Measurements from ENCODE around the gene NEK7. TPM values are rescaled to one million over a fixed set of nuclear protein-coding genes. Genes with fewer than 3 reads are reported as not detected.

The NEK7 gene
- total and polyA plus RNA-seq, 2 of the 8 experiments (the other 6 are each of a cell fraction or from before 2014, with no cell fraction given): 5.1 to 10.0 TPM

DNA sequence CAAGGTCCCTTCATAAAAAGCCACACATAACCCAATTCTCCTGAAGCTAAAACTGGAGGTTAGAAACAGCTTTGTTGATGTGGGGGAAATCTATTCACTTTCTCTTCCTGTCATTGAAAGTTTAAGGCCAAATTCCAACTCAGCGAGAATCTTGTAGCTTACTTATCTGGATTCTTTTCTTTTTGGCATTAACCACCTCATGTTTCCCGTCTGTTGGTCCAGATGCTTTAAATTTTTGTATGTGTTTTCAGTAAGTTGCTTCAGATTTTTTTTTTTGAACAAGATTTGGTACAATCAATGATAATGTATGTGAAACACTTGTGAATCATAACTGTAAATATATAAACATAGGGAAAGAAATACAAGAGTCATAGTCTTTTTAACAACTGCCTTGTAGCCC, 33.7 kb upstream of the NEK7 start:
- no peak overlapping the region for H2BK5ac ChIP-seq (ENCODE audit: low read depth, low read length)
- DNase-seq (ENCODE audit: low read depth in 1 of 2, low spot score in 2 of 2) (no peak), FAIRE-seq (no peak)
- no peak overlapping the region for H2AK5ac ChIP-seq (ENCODE audit: low read depth, low read length)
- H3K4me2 ChIP-seq (ENCODE audit: insufficient read depth in 1 of 2, low read depth in 2 of 2, low read length in 2 of 2): no peak overlapping the region
- H3K23me2 ChIP-seq (ENCODE audit: low read depth, low read length): no peaks in the 10 kb centered on the region
- 89% methylated on average over 2 of the region's 2 CpGs; no CpG with 5 or more reads in 1 of the 2 experiments for WGBS, 2 experiments (ENCODE audit: extremely low coverage in 1 of 2, insufficient coverage in 1 of 2, insufficient read length in 1 of 2, insufficient replicate concordance in 2 of 2, low coverage in 1 of 2, low lambda C conversion rate in 2 of 2, missing lambda C conversion rate in 1 of 2)
- no peak overlapping the region for H4K91ac ChIP-seq (replicated peaks; ENCODE audit: insufficient read length, low read length)
- H3K18ac ChIP-seq (ENCODE audit: extremely low read depth, low read length): no peak overlapping the region
- no peak overlapping the region for H4K8ac ChIP-seq (ENCODE audit: extremely low read depth, insufficient read depth, low read length)
- H3K56ac ChIP-seq (replicated peaks; ENCODE audit: insufficient read length, low read depth, low read length): no peak overlapping the region
- no peak overlapping the region for H2BK12ac ChIP-seq (ENCODE audit: low read depth, low read length)
- H4K5ac ChIP-seq (ENCODE audit: insufficient read length, low read depth, low read length): no peak overlapping the region
- no peaks in the 10 kb centered on the region for H3K79me2 ChIP-seq (ENCODE audit: control insufficient read depth in 1 of 2, insufficient read depth in 2 of 2, low read length in 2 of 2)
- H3K4me3 ChIP-seq (ENCODE audit: extremely low read depth in 1 of 4, insufficient read depth in 2 of 4, low read depth in 3 of 4, low read length in 4 of 4): no peak overlapping the region
- H3K23ac ChIP-seq (ENCODE audit: insufficient read length): no peak overlapping the region
- H3K4me1 ChIP-seq (replicated peaks in 1 of 4; ENCODE audit: control insufficient read depth in 3 of 4, insufficient read depth in 4 of 4, low read length in 3 of 4): no peaks in the 10 kb centered on the region
- no peaks in the 10 kb centered on the region for H4K20me1 ChIP-seq (replicated peaks in 1 of 2; ENCODE audit: control insufficient read depth in 1 of 2, insufficient read depth in 2 of 2, low read length in 2 of 2)
- ChIA-PET POLR2A (ENCODE audit: partially characterized antibody) (interaction anchor here (0.6 kb wide), 1 partner anchor 39 kb away, joined by 3 read pairs; no protein-coding TSS in a partner anchor), CTCF (ENCODE audit: partially characterized antibody) (interaction anchor here (0.6 to 2.1 kb wide), 4 partner anchors 14 to 258 kb away, joined by 4 to 6 read pairs (median 4); no protein-coding TSS in a partner anchor)
- H3K27me3 ChIP-seq (replicated peaks in 1 of 4; ENCODE audit: control insufficient read depth in 3 of 4, extremely low read depth in 1 of 4, insufficient read depth in 3 of 4, low read length in 3 of 4): no peaks in the 10 kb centered on the region; a peak in 1 of 7 replicates
- H3K79me1 ChIP-seq (ENCODE audit: low read depth, low read length): no peaks in the 10 kb centered on the region
- no peaks in the 10 kb centered on the region for H3K36me3 ChIP-seq (ENCODE audit: control insufficient read depth in 2 of 4, insufficient read depth in 4 of 4, low read length in 3 of 4)
- H2BK20ac ChIP-seq (ENCODE audit: low read length): no peak overlapping the region
- H3K4ac ChIP-seq (replicated peaks; ENCODE audit: insufficient read length, low read depth, low read length): no peak overlapping the region
- H3K27ac ChIP-seq (ENCODE audit: low read depth, low read length): no peak overlapping the region
- H2BK15ac ChIP-seq (ENCODE audit: low read length): no peak overlapping the region
- no peak overlapping the region for H2AFZ ChIP-seq (ENCODE audit: low read length)
- H3K9me3 ChIP-seq (ENCODE audit: insufficient read depth in 2 of 2, low read depth in 1 of 2, low read length in 1 of 2): no peaks in the 10 kb centered on the region
- H3K14ac ChIP-seq (ENCODE audit: insufficient read length): no peak overlapping the region
- no peak overlapping the region for H2BK120ac ChIP-seq (replicated peaks; ENCODE audit: low read depth, low read length)
- H3K9ac ChIP-seq (replicated peaks in 1 of 4; ENCODE audit: extremely low read depth in 1 of 4, low read depth in 3 of 4, low read length in 3 of 4): no peak overlapping the region
- TF ChIP-seq TAF1 (IDR thresholded peaks at IDR 0.05; ENCODE audit: low read depth, low read length) (no peak), BCL11A (IDR thresholded peaks at IDR 0.05; ENCODE audit: low read depth in 2 of 2, low read length in 2 of 2) (no peak), BRCA1 (IDR thresholded peaks at IDR 0.05; ENCODE audit: low read depth, low read length) (no peak), GTF2F1 (IDR thresholded peaks at IDR 0.05; ENCODE audit: borderline replicate concordance, low read depth, low read length) (no peak), RAD21 (IDR thresholded peaks at IDR 0.05 in 1 of 2, conservative IDR thresholded peaks at IDR 0.05 in 1 of 2; ENCODE audit: low read depth in 2 of 2, low read length in 2 of 2) (no peak), NRF1 (IDR thresholded peaks at IDR 0.05; ENCODE audit: low read depth, low read length) (no peak), RFX5 (IDR thresholded peaks at IDR 0.05; ENCODE audit: borderline replicate concordance, low read depth, low read length) (no peak)
- TF ChIP-seq, protein P1, sequence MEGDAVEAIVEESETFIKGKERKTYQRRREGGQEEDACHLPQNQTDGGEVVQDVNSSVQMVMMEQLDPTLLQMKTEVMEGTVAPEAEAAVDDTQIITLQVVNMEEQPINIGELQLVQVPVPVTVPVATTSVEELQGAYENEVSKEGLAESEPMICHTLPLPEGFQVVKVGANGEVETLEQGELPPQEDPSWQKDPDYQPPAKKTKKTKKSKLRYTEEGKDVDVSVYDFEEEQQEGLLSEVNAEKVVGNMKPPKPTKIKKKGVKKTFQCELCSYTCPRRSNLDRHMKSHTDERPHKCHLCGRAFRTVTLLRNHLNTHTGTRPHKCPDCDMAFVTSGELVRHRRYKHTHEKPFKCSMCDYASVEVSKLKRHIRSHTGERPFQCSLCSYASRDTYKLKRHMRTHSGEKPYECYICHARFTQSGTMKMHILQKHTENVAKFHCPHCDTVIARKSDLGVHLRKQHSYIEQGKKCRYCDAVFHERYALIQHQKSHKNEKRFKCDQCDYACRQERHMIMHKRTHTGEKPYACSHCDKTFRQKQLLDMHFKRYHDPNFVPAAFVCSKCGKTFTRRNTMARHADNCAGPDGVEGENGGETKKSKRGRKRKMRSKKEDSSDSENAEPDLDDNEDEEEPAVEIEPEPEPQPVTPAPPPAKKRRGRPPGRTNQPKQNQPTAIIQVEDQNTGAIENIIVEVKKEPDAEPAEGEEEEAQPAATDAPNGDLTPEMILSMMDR (IDR thresholded peaks at IDR 0.05; ENCODE audit: control extremely low read depth in 1 of 3, insufficient read depth in 1 of 3, low read depth in 1 of 3, low read length in 3 of 3): no peak
- TF ChIP-seq, protein P2, sequence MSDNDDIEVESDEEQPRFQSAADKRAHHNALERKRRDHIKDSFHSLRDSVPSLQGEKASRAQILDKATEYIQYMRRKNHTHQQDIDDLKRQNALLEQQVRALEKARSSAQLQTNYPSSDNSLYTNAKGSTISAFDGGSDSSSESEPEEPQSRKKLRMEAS (IDR thresholded peaks at IDR 0.05): no peak

Data from H1 (cell line).